ENCODE data around the gene CACNA1E.

DNA sequence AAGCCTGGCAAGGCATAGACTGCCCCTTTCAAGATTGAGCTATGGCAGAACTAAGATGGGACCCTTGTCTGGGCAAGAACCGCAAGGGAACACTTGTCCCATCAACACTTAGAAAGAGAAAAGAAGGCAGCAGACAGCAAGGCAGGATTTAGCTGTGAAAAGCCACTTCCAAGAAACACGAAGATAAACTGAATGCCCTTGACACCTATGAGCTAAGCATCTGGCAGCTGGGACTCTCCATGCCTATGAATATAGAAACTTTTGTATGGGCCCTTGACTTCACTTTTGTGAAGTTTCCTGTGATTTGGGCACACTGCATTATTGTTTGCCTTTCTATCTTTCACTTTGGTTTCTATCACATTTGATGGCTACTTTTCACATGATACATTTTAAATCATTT, 24.9 kb upstream of the CACNA1E start:
- TF ChIP-seq, protein P1, sequence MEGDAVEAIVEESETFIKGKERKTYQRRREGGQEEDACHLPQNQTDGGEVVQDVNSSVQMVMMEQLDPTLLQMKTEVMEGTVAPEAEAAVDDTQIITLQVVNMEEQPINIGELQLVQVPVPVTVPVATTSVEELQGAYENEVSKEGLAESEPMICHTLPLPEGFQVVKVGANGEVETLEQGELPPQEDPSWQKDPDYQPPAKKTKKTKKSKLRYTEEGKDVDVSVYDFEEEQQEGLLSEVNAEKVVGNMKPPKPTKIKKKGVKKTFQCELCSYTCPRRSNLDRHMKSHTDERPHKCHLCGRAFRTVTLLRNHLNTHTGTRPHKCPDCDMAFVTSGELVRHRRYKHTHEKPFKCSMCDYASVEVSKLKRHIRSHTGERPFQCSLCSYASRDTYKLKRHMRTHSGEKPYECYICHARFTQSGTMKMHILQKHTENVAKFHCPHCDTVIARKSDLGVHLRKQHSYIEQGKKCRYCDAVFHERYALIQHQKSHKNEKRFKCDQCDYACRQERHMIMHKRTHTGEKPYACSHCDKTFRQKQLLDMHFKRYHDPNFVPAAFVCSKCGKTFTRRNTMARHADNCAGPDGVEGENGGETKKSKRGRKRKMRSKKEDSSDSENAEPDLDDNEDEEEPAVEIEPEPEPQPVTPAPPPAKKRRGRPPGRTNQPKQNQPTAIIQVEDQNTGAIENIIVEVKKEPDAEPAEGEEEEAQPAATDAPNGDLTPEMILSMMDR (conservative IDR thresholded peaks at IDR 0.05; ENCODE audit: low read depth, low read length) = no peak
- no peak for TF ChIP-seq EZH2 (IDR thresholded peaks at IDR 0.05; ENCODE audit: borderline replicate concordance, low read depth, low read length, poor library complexity, severe bottlenecking)
